MCF 10A (cell line): ENCODE measurements around the gene ATP5F1A. TPM values are rescaled to one million over a fixed set of nuclear protein-coding genes. Genes with fewer than 3 reads are reported as not detected.
A peak's percentile ranks its signal among the peaks of the same experiment; 100 is the strongest.

Experiments used
- BruUV-seq: library from RNA; stranded (reverse); fragments of 400-500 nt; replicated peaks from 2 replicates; lab custom pipeline; 2021; lab: Mats Ljungman, UMichigan
- CTCF ChIA-PET: fragments of 300-600 bp; sonication (Branson Sonifier 250); formaldehyde crosslinking; extraction: SDS; loops from one replicate; lab custom pipeline; 2021; ENCODE audit warnings: antibody characterized with exemption, inconsistent platforms; lab: Yijun Ruan, JAX
- POLR2A ChIA-PET: fragments of 300-600, 350-650 bp; sonication (Branson Sonifier 250); formaldehyde crosslinking; extraction: SDS; loops from one replicate; lab custom pipeline; 2020; ENCODE audit warnings: antibody characterized with exemption, inconsistent platforms; lab: Yijun Ruan, JAX
- DNase-seq: peaks from one replicate; pipeline ENCODE4 v3.0.0-alpha.2; 2018; ENCODE audit not compliant: unreplicated experiment
- H3K27ac Mint-ChIP-seq: one replicate; pipeline ENCODE4 v1.8.0; 2022; ENCODE audit warnings: mild to moderate bottlenecking, low read depth, mixed read lengths; ENCODE audit not compliant: unreplicated experiment
- H3K27me3 Mint-ChIP-seq: one replicate; pipeline ENCODE4 v1.8.0; 2022; ENCODE audit warnings: mixed read lengths; ENCODE audit not compliant: insufficient read depth, unreplicated experiment
- H3K36me3 Mint-ChIP-seq: one replicate; pipeline ENCODE4 v1.8.0; 2022; ENCODE audit warnings: mild to moderate bottlenecking, moderate library complexity, mixed read lengths; ENCODE audit not compliant: insufficient read depth, unreplicated experiment
- H3K4me1 Mint-ChIP-seq: one replicate; pipeline ENCODE4 v1.8.0; 2022; ENCODE audit warnings: mixed read lengths; ENCODE audit not compliant: insufficient read depth, unreplicated experiment
- H3K4me3 Mint-ChIP-seq: one replicate; pipeline ENCODE4 v1.8.0; 2022; ENCODE audit warnings: mild to moderate bottlenecking, moderate library complexity, mixed read lengths; ENCODE audit not compliant: unreplicated experiment
- H3K9me3 Mint-ChIP-seq: one replicate; pipeline ENCODE4 v1.8.0; 2022; ENCODE audit warnings: mixed read lengths; ENCODE audit not compliant: unreplicated experiment
- CTCF ChIP-seq: fragments of 200-600 bp; IDR thresholded peaks from one replicate; pipeline ENCODE4 v1.8.0; 2022; ENCODE audit warnings: antibody characterized with exemption, mild to moderate bottlenecking; ENCODE audit not compliant: unreplicated experiment
- intact Hi-C: fragments of 100-400 bp; cut with micrococcal nuclease; formaldehyde crosslinking; loops from 2 replicates; pipeline ENCODE4 v1.14.1; 2022
- total RNA-seq: library from RNA; stranded (reverse); gene quantifications from 2 replicates; pipeline ENCODE4 v1.2.3, GENCODE V29; 2022

Gene ATP5F1A
- total RNA-seq, 1 experiment from 2014 or later, result 458 TPM

- Mint-ChIP-seq H3K9me3 (no peaks in the 10 kb centered on the region), H3K4me1 (peaks cover 35% of the 10 kb centered on the region), H3K4me3 (peak overlapping the region; percentile 85), H3K27me3 (no peaks in the 10 kb centered on the region), H3K27ac (peak overlapping the region; percentile 65), H3K36me3 (peaks cover 14% of the 10 kb centered on the region)
- no TSS peak for BruUV-seq
- ChIA-PET POLR2A (interaction anchor here (0.7 to 2.5 kb wide), 9 partner anchors 10 to 152 kb away, joined by 3 to 8 read pairs (median 6); partner anchors contain the start of gene ATP5F1A), CTCF (interaction anchor here (0.6 to 3.5 kb wide), 20 partner anchors 8 to 407 kb away, joined by 3 to 31 read pairs (median 6); partner anchors contain the start of gene ATP5F1A)
- no peak for TF ChIP-seq CTCF
- intact Hi-C loops, result loop anchor here (2.0 kb wide), 1 partner anchor 148 kb away; no protein-coding TSS in a partner anchor
- no peak for DNase-seq
These were observed 25.7 kb downstream of the ATP5F1A start for GRCh38 chr18:46072376-46072867.

DNA sequence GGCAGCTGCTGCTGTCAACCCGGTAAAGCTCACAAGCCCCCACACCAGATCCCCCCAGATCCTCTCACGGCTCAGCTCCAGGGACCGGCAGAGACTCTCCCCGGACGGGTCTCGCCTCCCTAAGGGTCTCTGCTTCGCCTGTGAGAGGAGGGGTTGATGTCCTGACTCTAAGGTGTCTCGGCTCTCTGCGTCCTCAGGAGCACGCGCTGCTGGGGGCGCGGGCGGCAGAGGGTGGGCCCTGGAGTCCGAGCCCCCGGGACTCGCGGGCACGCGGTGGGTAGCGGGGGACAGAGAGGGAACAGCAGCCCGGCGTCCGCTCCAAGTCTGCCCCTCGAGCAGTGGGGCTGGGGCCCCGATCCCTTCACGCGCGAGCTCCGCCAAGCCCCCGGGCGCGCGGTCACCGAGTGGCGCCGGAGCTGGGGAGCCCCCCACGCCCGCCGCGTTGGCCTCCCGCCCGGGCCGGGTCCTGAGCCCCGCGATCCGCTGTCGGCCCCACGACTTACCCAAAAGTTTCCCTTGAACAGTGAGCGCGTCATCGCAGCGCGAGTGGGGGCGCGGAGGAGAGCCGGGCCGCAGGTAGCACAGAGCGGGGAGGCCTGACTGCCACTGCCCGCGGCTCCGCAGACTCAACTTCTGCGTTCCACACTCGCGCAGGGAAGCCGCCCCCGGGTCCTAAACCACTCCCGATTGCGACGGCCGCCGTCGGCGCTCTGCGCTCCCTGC, 26.3 kb downstream of the ATP5F1A start, which contains the start of gene PSTPIP2:
Gene PSTPIP2, minus strand, starts transcription at position 608 of the 723 bp plus-strand sequence. Its CDS starts 72 bp downstream, at position 536.
- peak within 1 kb of the TSS; percentile 65 for H3K27ac Mint-ChIP-seq
- peaks cover 9% of the 10 kb centered on the region for H3K36me3 Mint-ChIP-seq
- intact Hi-C loops, result loop anchor here (2.0 kb wide), 1 partner anchor 147 kb away; no protein-coding TSS in a partner anchor
- no peak for TF ChIP-seq CTCF
- DNase-seq, result peak; percentile 63
- ChIA-PET POLR2A (interaction anchor here (0.7 to 3.1 kb wide), 9 partner anchors 10 to 152 kb away, joined by 3 to 40 read pairs (median 5); partner anchors contain the start of gene ATP5F1A), CTCF (interaction anchor here (1.1 to 3.5 kb wide), 5 partner anchors 8 to 141 kb away, joined by 3 to 31 read pairs (median 3); partner anchors contain the start of gene ATP5F1A)
- H3K9me3 Mint-ChIP-seq, result no peaks in the 10 kb centered on the region
- H3K27me3 Mint-ChIP-seq, result no peaks in the 10 kb centered on the region
- no TSS peak for BruUV-seq
- H3K4me3 Mint-ChIP-seq, result peak within 1 kb of the TSS; percentile 85
- H3K4me1 Mint-ChIP-seq, result peaks cover 35% of the 10 kb centered on the region

DNA sequence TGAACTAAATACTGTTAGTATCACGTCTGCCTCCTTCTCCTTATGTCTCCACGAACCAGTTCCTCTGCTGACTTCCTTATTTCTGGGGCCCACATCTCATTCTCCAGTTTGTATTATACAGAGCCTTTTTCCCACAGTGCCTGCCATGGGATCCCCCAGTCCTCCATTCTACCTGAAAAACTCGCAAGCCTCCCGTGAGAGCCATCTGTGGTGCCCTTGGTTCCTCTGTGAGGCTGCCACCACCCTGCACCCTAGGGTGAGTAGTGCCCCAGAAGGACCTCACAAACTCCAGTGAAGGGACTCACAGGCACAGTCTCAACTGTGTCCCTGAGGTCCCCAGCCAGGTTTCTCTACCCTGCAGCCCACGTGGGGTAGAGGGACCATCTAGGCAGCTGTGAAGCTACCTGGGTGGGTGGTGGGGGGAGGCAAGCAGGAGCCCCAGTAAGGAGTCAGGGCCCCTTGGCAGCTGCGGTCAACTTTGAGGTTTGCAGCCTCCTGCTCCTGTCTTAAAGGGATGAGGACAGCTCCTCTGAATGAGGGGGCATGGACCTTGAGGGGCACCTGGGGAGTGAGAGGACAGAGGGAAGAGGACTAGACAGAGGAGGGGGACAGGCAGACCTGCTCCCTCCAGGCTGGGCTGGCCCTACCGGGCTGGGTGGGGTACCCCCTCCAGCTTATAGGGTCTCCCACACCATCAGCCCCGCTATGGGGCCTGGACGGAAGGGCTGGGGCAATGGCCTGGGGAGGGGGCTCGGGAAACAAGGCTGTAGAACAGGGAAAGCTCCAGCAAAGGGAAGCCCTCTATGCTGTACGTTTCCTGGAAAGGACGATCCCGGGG, 27.1 kb downstream of the ATP5F1A start:
- DNase-seq, result no peak
- H3K27me3 Mint-ChIP-seq, result no peaks in the 10 kb centered on the region
- peak overlapping the region; percentile 85 for H3K4me3 Mint-ChIP-seq
- H3K27ac Mint-ChIP-seq, result peak overlapping the region; percentile 65
- no TSS peak for BruUV-seq
- peaks cover 35% of the 10 kb centered on the region for H3K4me1 Mint-ChIP-seq
- intact Hi-C loops, result no loop called here
- TF ChIP-seq CTCF, result no peak
- POLR2A ChIA-PET, result interaction anchor here (0.5 to 3.1 kb wide), 6 partner anchors 10 to 96 kb away, joined by 3 to 40 read pairs (median 4); partner anchors contain the start of gene ATP5F1A
- H3K36me3 Mint-ChIP-seq, result peaks cover 12% of the 10 kb centered on the region
- CTCF ChIA-PET, result interaction anchor here (0.7 to 3.5 kb wide), 5 partner anchors 9 to 795 kb away, joined by 3 to 31 read pairs (median 3); no protein-coding TSS in a partner anchor
- no peaks in the 10 kb centered on the region for H3K9me3 Mint-ChIP-seq
